ENCODE data around the gene SCN4B.
A peak's percentile ranks its signal among the peaks of the same experiment; 100 is the strongest.

Gene SCN4B

DNA sequence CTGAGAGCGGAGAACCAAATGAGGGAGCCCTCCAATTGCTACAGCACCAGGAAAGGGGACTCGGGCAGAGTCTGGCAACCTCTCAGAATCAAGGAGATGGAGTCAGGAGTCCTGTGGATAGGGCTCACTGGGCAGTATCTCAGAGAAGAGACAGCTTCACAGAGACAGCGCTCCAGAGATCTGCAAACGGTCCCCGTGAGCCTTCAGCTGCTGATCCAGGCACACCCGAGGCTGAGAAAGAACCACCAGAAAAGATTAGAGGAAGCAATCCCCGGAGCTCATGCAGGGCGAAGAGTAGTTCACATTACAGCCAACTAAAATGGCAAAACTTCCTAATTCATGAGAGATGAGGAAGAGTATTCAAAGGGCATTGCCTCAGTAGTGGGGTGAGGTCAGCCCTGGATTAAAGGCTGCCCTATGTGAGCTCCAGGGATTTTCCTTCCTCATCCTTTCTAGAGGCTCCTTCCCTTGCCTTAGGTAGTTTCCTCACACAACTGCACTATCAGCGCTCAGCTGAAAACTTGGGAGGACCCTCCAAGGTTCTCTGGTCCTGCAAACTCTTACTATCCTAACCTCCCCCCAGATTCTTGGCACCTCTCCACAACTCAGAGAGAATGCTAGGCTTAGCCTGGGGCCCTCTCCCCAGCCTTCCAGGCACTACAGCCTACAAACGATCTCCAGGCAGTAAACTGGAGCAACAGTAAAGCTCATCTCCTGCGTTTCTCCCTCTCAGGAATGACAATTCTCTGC lies 23.7 kb downstream of the SCN4B start:
- no peak for DNase-seq

DNA sequence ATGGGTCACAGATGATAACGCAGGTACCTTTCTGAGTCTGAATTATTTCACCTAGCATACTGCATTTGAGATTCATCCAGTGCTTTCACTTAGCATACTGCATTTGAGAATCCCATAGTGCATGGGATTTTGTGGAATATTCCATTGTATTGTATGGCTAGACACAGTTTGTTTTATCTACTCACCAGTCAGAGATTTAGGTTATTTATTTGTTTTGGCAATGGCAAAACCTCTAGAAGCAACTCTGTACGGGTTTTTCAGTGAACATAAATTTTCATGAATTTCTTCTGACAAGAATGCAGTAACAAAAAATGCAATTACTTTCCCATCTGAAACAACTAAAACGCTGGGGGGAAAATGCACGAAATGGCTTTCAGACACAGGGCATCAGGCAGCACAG lies 24.3 kb downstream of the SCN4B start:
- no peak for DNase-seq

DNA sequence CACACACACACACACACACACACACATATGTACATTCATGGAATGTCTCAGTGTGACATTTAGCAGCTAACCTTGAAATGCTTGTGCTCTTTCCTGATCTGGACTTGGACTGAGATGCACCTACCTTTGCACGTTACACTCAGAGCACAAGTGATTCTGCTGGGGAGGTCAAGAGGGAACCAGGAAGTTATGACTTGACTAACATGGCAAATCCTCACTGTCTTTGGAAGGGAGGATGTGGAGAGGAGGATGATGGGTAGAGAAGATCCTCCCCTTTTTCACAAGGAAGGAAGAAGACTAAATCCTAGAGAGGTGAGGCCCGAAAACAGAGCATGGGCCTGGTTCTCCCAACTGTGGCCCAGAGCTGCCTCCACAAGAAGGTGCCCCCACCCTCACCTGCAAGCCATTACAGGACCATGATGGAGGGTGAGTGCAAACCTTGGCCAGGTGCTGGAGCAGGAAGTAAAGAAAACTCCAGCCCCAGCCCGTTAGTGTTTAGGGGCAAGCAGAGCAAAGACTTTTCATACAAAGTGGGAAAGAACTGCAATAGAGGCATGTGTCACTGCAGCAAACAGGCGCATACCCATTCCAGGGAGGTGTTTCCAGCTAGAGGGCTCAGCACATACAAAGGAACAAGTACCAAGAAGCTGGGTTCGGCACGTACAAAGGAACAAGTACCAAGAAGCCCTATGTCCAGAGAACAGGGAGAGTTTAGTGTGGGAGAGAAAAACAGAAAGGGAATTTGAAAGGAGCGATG lies 26.4 kb downstream of the SCN4B start:
- DNase-seq: no peak

DNA sequence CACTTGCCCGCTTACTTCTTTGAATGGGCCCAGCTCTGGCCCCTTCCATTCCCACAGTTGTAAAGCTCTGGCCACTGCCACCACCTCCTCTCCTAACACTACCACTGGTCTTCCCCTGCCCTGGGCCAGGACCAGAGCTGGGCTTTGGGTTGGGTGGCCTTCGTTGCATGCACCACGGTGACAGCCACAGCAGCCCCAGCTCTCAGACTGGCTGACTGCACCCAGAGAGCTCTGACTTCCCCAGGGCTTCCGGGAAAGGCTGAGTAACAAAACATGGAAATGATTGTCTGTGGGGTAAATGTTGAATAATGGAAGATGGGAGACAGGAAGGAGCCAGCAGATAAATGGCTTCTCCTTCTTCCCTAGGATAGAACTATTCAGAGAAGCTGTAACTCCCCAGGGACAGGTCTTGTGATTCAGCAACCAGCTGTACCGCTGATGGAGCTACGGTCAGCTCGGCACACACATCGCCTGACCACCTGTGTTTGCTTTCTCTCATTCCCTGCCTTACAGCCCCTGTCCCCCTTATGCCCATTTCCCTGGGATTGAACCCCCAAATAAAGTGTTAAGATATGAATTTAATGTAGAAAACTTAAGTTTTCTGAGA lies 27.6 kb downstream of the SCN4B start:
- DNase-seq: no peak

DNA sequence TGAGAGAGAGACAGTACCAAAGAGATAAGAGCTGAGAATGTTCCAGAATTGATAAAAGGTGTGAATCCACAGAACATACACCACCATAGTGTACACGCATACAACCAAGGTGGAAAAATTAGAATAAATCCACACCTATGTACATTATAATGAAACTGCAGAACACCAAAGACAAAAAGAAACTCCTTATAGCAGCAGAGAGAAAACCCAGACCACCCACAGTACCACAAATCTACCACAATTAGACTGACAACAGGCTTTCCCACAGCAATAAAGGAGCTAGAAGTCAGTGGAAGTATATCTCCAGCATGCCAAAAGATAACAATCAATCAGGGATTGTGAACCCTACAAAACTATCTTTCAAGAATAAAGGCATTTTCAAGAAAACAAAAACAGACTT lies 31.8 kb downstream of the SCN4B start:
- no peak for DNase-seq

DNA sequence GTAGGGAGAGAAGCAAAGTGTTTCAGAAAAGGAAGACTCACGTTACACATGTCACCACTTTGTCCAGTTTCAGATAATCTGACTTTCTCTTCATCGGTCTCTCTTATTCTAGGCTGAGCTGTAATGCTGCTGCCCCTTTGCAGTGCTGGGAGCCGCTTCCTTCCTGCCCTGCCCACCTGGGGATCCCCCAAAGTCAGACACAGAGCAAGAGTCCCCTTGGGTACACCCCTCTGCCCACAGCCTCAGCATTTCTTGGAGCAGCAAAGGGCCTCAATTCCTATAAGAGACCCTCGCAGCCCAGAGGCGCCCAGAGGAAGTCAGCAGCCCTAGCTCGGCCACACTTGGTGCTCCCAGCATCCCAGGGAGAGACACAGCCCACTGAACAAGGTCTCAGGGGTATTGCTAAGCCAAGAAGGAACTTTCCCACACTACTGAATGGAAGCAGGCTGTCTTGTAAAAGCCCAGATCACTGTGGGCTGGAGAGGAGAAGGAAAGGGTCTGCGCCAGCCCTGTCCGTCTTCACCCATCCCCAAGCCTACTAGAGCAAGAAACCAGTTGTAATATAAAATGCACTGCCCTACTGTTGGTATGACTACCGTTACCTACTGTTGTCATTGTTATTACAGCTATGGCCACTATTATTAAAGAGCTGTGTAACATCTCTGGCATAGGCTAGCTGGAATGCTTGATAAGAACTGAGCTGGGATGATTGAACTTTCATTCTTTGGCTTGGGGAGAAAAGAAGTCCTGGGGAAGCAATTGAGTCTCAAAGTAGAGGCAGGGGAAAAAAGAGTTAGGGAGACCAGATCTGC lies 34.6 kb downstream of the SCN4B start:
- no peak for DNase-seq

DNA sequence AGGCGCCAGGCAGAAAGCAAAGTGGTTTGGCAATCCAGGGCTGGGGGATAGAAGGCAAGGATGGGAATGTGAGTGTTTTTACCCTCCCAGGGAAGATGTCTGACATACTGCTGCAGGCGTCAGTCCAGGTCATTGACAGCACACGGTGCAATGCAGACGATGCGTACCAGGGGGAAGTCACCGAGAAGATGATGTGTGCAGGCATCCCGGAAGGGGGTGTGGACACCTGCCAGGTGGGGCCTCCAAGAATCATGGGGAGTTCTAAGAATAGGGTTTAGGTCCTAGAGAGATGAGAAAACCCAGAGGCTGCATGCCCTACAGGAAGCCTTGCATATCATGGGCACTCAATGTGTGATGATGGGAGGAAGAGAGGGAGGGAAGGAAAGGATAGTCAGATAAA lies 37.6 kb downstream of the SCN4B start:
- no peak for DNase-seq

DNA sequence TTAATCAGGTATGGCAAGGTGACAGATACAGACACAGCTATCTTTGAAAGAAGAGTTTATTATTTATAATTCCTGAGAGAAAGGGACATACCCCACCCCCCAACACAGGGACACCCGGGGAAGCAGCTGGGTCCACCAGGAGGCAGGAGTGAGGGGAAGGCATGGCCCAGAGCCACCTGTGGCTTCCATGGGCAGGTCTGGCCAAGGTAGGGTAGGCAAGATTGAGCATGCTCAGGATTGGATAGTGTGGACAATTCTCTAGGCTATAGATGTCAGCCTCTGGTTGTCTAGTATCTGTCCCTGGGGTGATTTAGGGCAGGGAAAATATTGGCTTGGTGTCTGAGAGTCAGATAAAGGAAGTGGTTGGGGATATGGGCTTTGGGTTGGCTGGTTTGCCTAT lies 38.4 kb downstream of the SCN4B start:
- DNase-seq: no peak

DNA sequence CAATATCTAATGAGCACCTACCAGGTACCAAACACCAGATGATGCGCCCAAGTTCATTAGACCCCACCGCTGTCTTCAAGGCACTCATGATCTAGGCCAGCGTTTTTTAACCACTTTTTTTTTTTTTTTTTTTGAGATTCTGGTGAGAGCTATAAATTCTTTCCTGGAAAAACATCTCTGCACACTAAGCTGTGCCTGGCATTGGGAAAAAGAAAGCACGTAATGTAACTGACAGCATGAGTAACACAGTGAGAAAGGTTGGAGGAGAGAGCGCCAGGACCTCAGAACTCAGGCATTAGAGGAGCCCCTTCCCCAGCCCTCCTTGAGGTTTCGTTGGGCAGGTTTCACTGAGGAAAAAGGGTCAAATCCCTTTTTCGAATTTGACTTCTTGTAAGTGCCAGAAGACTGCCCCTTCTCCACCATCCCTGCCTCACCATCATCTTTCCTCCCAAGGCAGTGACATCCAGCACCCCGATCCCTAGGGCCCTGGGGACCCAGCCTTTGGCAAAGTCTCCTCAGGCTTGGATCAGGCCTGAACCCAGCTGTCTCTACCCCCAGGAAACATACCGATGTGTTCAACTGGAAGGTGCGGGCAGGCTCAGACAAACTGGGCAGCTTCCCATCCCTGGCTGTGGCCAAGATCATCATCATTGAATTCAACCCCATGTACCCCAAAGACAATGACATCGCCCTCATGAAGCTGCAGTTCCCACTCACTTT lies 39.8 kb downstream of the SCN4B start:
- no peak for DNase-seq

DNA sequence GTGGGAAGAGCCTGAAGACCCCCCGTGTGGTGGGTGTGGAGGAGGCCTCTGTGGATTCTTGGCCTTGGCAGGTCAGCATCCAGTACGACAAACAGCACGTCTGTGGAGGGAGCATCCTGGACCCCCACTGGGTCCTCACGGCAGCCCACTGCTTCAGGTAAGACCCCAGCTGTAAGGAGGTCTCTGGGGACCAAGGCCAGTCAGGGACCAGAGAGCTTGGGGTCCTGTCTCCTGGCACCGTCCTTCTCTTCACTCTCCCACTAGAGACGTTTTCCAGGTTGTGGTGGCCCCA lies 40.9 kb downstream of the SCN4B start:
- no peak for DNase-seq

DNA sequence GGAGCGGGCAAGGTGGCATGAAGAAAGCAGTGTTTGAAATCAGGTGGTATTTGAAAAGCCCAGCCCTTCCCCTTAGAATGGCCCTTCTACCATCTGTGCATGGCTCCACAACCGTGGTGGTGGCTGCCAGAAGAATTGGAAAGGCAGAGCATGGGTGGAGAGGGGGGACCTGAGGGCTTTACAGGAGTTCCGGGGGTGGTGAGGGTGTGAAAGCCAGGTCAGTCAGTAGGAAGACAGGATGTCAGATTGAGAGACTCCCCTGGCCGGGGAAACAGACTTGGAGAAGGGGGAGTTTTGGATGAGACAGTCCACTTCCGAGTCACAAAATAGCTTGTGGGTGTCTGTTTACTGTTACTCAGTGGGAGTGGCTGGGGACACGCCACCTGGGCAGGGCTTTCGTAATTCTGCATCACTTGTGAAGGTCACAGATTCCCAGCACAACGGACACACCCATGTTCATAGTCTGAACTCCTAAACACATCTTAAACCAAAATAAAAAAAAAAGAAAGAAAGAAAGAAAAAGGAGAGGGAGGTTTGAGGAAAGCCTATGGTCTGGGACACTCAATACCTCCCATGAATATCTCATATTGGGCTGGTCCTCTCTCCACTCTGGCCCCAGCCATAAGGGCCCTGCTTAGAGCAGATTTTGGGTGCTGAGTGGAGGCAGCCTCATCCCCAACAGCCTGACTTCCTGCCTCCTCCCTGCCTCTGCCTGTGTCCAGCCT lies 41.4 kb downstream of the SCN4B start:
- DNase-seq: no peak

DNA sequence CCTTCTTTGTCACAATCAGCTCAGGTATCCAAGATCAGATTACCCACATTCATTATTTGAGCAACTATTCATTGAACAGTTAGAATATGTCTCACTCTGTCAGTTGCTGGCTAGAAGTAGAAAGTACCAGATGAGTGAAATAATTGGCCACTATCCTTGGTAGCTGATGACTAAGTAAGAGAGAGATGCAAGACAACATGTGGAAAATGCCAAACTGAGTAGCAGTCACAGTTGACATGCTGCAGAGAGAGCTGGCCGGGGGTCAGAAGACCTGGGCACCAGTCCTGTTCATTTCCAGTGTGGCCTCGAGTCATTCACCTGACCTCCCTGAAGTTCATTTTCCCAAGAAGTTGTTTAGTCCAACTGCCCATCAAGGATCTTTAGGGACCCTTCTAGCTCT lies 43.4 kb downstream of the SCN4B start:
- peak; percentile 14 for DNase-seq

DNA sequence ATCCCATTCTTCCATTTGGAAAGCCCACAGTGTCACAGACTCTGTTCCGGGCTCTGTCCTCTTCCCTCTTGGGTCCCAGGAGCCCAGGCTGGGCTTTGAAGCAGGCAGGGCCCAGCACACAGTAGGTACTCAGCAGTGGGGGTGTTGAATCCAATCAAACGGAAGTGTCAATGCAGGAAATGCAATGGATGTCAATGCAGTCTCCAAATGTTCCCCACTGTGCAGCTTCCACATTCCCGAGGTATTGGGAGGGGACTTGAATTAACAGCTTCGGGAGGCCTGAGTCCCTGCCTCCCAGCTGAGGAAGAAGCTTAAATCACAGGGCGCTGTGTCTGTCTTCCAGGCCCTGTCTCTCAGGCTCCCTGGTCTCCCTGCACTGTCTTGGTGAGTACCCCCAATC lies 44.1 kb downstream of the SCN4B start:
- DNase-seq: no peak

DNA sequence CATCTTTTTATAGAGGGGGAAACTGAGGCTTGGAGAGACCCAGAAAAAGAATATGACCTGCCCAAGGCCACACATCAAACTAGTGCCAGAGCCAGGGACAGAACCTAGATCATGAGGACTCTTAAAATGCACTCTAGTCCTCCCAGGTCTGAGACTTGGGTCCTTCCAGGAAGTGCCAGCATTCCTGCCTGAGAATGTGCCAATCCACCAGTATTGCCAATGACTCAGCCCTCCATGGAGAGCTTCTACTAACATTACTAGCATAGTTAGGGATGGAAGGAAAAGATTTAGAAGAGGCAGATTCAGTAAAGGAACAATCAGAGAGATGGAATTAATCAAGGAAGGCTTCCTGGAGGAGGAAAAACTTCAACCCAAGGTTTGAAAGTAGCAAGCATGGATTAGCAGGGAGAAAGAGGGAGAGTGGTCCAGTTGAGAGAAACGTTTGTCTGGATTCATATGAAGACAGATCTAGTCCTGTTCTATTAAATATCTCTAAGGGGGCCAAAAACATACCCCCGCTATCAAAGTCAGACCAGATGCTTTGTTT lies 45.8 kb downstream of the SCN4B start:
- DNase-seq: peak; percentile 9

DNA sequence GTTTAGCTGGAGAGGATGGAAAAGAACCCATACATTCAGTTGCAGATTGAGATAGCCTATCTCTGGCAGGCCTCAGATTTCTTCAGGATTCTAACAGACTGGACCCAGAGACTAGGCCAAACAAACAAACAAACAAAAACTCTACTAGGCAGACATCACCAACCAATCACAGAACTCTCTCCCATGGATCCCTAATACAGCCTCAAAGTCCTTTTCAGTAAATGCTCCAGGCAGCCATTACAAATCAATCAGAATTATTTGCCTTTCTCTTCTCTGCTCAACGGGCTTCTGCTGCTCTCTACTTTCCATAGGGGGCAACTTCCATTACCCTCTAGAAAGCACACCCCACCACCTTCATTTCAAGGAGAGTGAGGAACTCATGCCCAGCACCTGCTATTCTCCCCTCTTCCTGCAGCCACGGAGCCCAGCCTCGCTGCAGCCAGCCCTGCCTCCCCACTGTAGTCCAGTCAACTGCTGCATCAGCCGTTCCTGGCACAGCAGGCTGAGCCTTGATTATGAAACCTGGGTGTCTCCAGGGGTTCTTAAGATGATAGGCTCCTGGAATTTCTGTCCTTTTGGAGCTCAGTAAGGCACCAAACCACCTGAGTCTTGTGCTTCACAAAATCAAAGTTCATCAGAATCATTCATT lies 46.8 kb downstream of the SCN4B start:
- no peak for DNase-seq

DNA sequence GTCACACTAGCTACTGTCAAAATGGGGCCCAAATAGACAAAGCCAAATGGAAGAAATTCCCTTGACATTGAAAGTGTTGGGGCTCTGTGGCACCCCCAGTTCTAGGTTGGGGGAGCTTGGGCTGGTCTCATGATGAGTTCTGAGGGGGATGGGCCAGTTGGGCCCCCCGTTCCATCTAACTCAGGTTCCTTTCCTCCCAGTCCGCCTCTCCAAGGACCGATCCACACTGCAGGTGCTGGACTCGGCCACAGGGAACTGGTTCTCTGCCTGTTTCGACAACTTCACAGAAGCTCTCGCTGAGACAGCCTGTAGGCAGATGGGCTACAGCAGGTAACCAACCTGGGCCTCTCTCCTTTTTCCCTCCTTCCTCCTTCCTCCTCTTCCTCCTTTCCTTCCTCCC lies 48.1 kb downstream of the SCN4B start:
- no peak for DNase-seq

DNA sequence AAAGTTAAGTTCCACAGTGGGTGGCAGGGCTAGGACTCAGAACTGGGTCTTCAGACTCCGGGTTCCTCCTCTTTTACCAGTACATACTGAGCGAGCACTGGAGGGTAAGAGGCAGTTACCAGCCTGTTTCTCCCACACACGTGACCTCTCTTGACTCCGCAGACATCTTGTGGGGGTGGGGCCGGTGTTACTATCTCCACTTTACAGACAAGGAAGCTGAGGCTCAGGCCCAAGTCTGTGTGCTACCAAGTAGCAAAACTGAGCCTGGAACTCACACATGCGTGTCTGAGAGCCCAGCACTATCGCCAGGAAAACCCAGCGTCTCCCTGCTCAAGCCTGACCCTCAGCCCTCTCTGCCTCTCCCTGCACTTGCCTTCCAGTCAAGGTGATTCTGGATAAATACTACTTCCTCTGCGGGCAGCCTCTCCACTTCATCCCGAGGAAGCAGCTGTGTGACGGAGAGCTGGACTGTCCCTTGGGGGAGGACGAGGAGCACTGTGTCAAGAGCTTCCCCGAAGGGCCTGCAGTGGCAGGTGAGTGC lies 49.8 kb downstream of the SCN4B start:
- DNase-seq: no peak

DNA sequence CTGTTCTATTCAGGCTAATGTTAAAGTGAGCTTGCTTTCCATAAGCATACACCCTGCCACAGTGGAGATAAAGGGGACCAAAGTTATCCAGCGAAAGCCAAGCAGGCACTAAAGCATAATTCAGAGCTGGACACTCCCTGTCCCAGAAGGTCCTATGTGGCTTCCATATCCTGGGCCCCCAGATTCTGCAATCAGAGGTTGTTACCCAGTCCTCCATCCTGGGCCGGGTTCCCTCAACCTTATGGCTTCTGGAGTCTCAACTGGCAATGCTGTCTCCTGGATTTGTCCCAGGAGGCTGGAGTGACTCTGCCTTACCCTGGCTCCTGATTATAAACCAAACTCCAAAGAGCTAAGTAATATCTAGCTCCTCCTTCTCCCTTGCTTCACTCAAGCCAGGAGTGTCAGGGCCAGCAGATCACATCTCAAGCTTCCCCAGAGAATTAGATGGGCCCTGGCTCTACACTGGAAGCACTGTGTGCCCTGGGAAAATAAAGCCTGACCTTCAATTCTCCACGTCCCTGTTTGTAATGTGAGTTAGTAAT lies 51.9 kb downstream of the SCN4B start:
- no peak for DNase-seq

DNA sequence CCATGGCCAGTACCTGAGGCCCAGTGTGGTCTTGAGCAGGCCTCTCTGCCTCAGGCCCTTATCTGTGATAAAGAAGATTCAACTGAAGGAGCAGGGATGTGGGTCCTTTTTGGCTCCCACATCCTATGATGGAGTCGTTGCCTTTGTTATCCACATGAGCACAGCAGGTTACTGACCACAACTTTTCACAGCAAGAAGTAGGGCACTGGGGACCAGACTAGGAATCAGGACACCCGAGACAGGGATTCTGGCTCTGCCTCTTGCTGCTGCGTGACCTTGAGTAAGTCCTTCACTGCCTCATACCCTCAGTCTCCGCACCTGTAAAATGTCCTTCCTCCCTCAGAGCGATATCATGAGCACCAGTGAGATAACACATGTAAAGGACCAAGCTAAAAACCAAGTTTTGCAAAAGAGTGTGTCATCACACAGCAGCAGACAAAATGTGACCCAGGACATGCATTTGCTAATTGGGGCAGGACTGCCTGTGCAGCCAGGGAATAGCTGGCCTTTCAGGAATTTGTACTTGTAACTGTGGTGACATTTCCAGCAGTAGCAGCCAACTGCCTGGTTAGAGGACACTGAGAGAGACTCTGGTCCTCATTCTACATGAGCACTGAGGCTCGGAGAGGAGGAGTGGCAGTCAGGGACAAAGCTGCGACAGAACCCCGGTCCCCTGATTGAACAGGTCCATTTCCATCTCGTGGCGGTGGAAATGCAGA lies 52.6 kb downstream of the SCN4B start:
- DNase-seq: no peak
